Kidney glomerular epithelial cell (primary cell): ENCODE measurements around the gene STX16.
"Not testable (repeated sequence)": the region's sequence is repeated elsewhere in the genome, so short reads cannot be mapped to it uniquely, and the experiment has no call there.

Experiments used
- DNase-seq: peaks from one replicate; lab custom pipeline; 2025; lab: John Stamatoyannopoulos, UW

The STX16 gene

DNA sequence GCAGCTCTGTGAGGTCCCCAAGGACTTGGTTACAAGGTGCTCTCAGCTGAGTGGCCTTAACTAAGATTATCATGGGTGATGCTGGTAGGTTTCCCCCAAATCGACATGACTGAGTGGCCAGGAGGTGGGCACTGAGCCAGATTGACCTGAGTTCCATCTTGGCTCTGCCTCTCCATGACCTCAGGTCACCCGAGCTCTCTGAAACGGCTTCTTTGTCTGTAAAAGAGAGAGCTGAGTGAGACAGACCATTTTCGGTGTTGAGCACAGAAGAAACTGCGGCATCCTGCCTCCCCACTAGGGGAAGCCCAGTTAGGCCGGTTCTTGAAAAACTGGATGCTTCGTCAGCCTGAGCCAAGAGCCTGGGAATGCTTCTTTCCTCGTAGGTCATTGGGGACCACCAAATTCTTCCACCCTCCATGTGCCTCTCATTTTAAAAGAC is 14.1 kb upstream of the STX16 start:
- DNase-seq, result no peak

DNA sequence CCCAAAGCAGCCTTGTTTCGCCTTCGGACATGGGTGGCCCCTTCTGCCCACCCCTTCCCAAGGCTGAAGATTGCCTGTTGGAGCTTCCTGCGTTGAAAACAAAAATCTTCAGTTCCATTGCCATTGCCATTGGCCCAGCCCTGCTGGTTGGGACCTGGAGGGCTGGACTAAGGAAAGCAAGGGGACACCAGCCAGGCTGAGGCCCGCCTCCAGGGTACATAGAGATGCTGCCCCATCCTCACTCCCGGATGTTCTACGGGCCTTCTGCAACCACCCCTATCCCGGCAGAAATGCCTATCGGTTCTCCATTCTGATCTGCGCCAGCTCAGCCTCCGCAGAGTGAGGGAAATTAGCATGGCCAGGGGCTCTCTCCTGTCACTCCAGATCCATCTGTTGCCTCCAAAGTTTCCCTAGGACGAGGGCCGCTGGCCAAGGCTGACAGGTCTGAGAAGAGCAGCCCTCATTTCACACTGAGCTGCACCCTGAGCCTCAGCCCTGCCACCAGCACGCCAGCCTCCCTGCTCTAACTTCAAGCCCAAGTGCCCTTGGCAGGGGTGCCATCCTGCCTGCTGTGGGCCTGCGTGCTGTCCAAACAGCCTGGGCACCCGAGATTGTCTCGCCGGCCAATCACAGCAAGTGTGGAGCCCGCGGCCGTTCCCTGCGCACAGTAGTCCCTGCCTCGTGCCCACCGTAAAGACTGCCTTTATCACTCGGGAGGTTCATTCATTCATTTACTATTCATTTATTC is 13.4 kb upstream of the STX16 start:
- DNase-seq, result no peak

DNA sequence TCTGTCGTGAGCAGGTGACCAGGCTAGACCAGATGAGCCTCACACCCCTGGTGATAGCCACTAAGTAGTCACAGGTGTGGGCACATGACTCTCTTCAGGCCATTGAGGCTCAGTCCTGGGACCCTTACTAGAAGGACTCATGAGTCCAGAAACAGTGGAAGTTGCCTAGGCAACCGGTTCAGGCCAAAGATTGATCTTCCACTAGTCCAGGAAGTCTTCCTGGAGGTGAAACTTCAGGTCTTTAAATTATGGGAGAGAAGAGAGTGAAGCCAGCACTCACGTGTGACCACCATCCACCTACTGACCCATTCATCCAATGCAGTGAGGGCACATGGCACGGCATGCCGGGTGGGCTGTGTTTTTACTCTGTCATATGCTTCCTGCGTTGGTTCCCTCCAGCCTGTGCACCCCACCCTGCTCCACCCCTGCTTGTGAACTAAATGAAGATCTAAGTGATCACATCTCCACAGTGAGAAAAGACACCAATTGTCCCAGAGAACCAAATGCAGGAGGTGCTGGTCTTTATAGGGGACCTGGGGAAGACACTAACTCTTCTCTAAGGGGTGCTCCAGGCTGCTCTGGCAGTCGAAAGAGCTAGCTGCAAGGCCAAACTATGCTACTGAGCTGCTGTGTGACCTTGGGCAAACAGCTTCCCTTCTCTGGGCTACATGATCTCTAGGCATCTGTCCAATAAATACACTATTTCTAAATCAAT is 12.5 kb upstream of the STX16 start:
- no peak for DNase-seq

DNA sequence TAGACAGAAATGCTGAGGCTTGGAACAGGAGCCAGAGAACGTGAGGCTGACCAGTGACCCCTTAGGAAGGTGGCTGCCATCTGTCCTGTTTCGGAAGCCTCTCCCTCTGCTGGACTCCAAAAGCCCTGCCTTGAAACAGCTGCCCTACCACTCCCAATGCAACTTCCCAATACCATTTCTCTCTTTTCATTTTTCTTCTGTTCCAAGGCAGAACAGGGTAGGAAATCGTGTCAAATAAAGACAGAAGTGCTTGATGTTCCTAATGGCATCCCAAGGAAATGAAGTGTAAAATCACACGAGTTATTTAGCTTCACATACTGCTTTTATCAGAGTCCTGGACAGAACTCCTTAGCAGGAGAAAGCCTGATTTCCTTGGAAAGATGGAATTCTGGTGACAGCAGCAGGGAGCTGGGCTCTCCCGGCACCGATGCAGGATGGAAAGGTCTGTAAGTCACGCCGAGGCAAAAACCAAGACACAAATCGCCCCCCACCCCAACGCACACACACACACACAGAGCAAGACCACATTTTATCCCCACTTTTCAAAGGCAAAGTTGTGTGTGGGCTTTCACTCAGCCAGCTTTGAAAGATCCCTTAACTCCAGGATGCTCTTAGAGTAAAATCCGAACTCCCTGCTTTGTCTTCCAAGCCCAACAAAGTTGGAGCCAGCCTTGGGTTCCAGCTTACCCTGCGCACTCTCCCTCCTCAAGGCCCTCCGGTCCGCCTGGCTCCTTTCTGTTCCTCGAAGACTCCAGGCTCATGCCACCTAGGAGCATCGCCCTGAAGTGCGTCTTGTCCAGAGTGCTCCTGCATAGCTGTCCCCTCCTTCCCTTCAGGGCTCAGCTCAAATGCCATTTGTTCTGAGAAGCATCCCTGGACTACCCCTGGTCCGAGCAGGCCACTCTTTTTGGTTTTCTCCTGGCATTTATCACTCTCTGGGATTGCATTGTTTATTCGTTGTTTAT is 11.6 kb upstream of the STX16 start:
- DNase-seq, result no peak

DNA sequence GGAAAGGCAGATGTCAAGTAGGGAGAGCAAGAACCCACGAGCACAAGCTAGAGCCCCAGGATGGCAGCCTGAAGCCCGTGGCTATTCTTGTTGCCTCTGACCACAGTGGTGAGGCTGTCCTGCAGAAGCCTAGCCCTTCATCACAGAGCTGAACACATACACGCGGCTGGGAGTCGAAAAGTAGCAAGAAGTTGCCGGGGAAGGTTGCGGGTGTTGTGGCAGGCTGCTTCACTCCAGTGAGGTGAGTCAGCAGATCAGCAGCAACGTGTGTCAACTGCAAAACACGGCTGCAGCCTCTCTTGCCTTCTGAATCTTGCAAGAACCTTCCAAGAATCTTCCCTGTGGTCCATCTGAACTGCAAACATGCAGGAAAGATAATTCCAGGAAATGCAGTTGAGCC is 10.6 kb upstream of the STX16 start:
- no peak for DNase-seq

DNA sequence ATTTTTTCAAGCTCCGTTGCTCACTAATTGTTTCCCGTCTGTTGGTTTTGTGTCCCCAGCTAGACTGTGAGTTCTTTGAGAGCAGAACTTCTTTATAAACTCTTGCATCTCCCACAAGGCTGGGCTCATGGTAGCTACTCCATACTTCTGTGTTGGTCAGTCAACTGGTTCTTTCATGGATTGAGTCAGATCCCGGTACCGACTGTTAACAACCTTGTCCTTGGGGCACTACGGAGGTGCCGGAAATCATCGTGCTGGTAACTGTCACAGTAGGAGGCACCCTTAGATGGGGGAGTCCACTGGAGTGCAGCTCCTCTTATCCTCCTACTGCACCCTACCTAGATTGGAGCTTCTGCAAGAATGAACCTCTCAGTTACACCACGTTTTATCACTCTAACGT is 8.6 kb upstream of the STX16 start:
- DNase-seq, result no peak

DNA sequence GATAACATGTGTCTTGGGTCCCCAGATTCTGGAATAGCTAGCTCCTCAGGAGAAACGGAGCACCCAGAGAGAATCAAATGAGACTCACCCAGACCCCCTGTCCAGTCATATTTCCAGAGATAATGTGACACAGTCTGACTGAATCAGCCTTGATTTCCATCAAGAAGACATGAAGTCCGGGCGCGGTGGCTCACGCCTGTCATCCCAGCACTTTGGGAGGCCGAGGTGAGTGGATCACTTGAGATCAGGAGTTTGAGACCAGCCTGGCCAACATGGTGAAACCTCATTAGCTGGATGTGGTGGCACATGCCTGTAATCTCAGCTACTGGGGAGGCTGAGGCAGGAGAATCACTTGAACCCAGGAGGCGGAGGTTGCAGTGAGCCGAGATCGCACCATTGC is 8.2 kb upstream of the STX16 start:
- not testable (repeated sequence) for DNase-seq

DNA sequence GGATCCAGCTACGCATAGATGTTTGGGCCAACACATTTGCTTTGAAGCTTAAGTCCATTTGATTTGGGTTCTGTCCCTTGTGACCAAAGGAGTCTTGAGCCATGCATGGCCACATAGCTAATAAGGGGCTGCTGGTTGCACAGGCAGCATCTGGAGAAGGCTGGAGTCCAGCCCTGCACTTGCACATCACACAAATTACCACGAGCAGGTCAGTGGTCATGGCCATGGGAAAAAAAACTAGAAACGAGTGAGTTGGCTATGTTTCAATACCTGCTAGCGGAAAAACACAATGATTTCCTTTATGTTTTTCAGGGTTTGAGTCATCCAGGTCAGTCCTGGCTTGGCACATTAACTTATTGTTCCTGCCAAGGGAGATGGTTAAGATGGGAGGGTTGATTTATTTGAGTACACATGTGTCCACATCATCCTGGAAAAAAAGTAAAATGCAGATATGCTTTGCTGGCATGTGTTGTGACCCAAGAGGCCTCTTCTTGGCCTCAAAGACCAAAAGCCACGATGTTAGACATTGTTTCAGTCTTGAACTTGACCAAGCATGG is 5.6 kb upstream of the STX16 start:
- peak; percentile 78 for DNase-seq

DNA sequence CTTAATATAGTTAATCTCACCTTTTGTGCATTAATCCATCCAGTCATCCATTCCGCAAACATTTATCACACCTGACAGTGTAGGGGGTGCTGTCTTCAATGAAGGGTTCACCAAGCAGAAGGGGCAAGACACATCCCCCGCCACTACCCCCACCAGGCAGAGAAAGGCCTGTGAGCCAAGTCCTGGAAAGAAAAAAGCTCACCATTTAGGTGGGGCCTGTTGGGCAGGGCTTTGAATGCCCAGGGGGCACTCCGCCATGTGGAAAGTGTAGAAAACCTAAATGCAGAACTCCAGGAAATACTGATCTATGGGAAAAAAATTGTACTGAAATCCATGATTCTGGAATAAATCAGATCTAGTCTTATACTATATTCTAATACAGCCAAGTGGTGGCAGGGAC is 4.8 kb upstream of the STX16 start:
- no peak for DNase-seq

DNA sequence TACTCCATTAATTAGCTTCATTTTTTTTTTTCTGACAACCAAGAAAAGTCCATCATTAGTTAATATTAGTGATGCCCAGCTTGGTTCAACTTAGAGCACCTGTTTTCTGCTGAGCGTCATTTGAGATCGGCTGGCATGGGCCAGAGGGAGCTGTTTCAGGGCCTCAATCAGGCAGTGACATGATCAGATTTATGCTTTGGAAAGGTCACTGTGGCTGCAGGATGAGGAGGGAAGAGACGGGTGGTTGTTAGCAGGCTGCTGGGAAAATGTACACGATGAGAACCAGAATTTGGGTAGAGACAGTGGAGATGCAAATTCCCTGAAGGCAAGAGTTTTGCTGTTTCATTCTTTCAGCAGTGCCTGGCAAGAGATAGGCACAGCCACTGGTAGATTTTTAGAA is 4.4 kb upstream of the STX16 start:
- no peak for DNase-seq

DNA sequence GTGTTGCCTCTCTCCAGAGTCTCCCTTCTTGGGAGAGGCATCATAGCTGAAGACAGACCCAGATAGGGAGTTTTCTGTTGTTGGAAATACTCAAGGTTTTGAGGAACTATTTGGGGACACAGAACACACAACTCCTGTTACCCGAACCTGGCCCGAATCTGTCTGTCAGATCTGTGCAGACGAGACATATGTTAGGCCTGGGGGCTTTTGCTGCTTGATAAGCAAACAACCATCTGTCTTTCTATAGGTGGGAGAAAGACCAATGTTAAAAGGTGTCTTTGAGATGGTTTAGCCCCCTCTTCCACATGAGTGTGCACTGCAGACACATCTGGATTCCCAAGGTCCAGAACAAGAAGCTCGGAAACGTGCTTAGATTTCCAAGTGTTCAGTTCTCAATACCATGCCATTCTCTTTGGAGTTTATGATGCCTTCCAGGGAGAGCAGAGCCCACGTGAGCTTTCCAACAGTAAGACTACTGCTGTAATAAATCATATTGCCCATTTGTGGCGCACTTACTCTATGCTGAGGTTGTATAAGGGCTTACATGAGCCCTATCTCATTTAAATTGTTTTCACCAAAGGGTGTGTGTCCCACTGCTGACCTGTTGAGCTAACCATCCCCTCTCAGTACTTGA is 3.8 kb upstream of the STX16 start:
- no peak for DNase-seq

DNA sequence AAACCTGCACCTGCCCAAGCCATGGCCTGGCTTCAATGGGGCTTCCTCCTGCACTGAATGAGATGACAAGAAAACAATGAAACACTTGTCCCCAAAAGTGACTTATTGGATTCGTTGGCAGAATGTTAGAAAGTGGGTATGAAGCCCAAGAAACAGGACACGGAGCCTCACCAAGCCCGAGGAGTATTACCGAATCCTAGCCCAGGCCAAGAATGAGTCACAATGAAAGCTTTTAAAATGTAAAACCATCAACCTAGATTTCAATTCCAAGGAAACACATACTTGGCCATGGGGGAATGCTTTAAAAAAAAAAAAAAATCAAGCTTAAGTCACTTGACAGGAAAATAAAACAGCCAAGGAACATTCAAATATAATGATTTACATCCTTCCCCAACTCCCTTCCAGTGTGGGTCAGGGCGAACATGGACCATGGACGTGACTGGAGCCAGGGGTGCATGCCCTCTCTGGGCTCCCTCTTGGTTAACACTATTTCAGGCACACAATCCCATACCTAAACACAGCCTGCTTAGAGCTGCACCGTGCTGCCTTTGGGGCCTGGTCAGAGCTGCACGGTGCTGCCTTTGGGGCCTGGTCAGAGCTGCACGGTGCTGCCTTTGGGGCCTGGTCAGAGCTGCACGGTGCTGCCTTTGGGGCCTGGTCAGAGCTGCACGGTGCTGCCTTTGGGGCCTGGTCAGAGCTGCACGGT is 3.1 kb upstream of the STX16 start:
- no peak for DNase-seq

DNA sequence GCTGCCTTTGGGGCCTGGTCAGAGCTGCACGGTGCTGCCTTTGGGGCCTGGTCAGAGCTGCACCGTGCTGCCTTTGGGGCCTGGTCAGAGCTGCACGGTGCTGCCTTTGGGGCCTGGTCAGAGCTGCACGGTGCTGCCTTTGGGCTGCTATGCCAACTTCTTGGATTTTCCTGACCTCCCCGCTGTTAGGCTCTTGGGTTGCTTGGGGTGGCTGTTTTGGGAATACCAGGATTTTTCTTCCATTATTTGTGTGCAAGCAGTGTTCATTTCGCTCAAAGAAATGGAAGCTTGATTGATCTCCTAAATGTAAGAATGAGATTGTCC is 2.6 kb upstream of the STX16 start:
- not testable (repeated sequence) for DNase-seq

DNA sequence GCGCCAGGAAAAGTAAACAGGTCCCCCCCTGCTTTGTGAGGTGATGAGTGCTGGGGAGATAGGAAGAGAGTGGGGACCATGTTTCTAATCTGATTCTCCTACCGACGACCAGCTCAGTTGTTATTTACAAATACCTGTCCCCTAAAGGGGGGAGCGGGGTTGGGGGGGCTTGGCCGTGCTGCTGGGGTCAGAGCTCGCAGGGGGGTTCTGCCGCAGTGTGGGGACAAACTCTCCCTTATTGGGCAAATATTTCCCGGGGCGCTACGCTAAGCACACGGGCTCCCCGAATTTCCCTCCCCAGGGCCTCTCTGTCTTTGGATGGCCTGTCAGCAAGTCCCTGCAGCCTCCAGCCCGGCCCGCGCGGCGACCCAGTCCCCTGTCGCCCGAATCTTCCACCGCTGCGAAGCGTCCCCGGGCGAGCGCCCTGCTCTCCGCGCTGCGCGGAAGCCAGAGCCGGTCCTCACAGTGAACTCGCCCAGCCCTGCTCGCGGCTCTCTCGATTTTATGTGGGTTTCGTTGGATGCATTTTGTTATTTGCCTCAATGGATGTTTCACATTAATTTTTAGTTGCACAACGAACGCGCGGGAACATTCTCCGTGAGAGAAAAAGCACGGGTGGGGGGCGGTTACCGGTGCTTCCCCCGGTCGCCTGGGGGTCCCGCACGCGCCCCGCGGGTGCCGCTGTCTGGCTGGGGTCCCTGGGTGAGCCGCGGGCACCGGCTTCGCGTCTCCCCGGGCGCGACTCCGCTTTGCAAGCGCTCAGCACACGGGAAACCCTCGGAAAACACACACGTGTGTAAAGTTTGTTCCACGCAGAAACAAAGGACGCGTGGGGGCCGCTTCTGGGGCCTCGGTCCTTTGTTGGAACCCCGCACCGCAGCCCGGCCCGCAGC is 1.5 kb upstream of the STX16 start:
- no peak for DNase-seq

DNA sequence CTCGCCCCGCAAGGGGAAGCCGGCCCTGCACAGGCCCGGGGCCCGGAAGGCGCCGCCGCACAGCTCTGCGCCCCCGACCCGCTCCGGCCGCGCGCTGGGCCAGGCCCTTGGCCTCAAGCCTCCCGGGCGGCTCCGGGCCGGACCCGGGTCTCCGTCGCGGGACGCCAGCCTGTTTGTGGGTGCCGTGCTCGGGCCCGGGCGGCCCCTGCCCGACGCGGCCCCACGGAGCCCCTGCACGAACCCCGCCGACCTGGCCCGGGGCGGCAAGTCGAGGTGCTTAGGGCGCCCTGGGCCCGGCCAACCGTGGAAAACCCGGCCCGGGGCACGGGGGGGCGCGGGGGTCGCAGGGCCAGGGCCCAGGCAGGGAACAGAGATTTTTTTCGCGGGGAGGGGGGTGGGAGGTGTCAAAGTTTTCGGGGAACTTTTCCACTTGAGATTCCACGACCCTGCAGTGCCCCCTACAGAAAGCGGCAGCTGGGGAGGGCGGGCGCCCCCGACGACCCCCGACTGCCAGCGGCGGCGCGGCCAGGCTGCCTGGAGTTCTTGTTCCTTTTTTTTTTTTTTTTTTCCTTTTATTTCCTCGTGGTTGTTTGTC is 805 bp upstream of the STX16 start:
- DNase-seq, result no peak

DNA sequence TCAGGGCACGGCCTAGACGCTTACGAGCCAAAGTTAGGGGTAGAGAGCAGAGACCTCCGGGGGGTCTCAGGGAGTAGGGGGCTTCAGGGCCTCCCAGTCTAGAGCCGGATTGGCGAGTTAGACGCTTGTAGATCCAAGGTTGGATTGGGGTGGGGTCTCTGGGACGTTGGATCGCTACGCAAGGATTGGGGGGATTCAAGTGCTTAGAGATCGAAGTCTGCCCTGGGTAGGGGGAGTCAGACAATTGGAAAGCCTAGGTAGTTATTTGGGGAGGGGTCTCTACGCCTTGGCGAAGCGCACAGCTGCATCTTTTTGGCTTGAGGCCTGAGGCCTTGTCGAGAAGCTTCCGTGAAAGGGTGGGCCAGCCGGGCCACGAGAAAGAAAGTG is 469 bp downstream of the STX16 start:
- no peak for DNase-seq

DNA sequence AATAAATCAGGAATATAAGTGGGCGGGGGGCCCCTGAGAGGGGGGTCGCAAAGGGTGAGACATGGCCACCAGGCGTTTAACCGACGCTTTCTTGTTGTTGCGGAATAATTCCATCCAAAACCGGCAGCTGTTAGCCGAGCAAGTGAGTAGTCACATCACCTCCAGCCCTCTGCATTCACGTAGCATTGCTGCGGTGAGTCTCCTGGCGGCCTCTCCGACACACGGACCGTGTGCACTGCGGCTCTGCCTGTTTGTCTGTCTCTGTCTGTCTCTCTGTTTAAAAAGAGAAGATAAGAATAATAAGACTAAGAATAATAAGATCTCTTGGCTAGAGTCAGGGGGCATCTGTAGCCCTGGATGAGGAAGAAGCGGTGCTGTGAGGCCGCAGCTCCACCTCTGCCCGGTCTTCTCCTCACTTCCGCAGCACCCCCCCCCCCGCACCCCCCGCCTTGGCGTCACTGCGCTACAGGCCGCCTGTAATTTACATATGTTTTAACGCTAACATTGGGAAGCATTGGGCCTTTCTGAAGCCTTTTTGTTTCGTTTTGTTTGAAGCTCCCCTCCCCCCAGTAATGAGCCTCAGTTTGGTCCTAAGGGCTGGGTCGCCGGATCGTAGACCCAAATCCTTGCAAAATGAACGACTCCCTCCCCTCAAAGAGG is 993 bp downstream of the STX16 start:
- peak; percentile 61 for DNase-seq

DNA sequence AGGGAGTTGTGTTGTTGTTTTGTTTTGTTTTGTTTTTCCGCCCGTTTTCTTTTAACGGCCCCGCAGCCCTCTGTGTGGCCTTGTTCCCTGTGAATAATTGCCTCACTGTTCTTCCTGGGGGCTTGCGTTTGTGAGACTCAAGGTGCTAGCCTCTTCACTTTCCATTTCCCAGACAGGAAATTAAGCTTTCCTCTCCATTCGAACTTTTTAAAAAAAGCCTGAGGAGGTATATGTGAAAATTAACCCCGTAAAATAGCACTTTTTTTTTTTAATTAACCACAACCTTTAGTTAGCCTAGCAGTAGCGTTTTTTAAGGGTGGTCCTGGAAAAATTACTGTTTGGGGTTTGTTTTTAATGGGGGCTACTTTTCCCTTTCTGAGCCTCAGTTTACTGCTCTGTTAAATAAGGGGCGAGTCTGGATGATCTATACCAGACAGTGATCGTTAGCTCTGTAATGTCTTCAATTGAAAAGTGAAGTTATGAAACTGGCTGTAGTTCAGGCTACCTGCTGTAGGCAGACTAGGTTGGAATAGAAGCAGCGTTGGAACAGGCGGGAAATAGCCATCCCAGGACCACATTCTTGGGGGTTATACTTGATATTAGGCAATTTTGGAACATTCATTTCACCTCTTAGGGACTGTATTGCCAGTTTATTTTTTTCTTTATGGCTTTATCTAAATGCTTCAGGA is 1.7 kb downstream of the STX16 start:
- DNase-seq, result no peak

DNA sequence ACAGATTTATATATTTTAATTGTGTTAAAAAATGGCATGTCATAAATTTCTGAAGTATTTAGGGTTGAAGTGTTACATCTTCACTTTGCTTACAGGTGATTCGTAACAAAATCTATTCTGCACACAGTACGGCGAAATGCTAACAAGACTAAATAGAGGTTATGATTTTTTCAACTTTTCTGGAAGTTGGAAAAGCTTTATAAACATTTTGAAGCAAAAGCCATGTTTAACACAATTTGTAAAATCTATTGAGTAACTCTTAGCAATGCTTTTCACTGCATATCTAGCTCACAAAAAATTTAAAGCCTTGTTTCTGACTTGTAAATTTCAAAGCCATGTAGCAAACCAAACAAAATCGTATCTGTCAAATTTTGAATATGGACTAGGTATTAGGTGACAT is 3.3 kb downstream of the STX16 start:
- DNase-seq, result no peak
